Hepatocyte (in vitro differentiated cells): ENCODE data around the gene BMP4. TPM values are rescaled to one million over a fixed set of nuclear protein-coding genes. Genes with fewer than 3 reads are reported as not detected.
A peak's percentile ranks its signal among the peaks of the same experiment; 100 is the strongest.

Source experiments
- DNase-seq: peaks from one replicate; pipeline ENCODE4 v3.0.0-alpha.2; 2016; ENCODE audit warnings: low spot score
- H2AFZ ChIP-seq: fragments of 200-600 bp; sonication (generic); 2 replicates; pipeline ENCODE4 v1.6.0; 2016; ENCODE audit warnings: antibody characterized with exemption, mild to moderate bottlenecking
- H3K27ac ChIP-seq: fragments of 200-600 bp; sonication (generic); 2 replicates; pipeline ENCODE4 v1.5.1; 2016; ENCODE audit warnings: mild to moderate bottlenecking
- H3K27me3 ChIP-seq: fragments of 200-600 bp; sonication (generic); 2 replicates; pipeline ENCODE4 v1.6.1; 2016
- H3K36me3 ChIP-seq: fragments of 200-600 bp; sonication (generic); replicated peaks from 2 replicates; pipeline ENCODE4 v1.5.1; 2016; ENCODE audit warnings: low read depth; ENCODE audit not compliant: insufficient read depth
- H3K4me1 ChIP-seq: fragments of 200-600 bp; sonication (generic); 2 replicates; pipeline ENCODE4 v1.5.1; 2016; ENCODE audit warnings: mild to moderate bottlenecking, moderate library complexity; ENCODE audit not compliant: insufficient read depth
- H3K4me2 ChIP-seq: fragments of 200-600 bp; sonication (generic); 2 replicates; pipeline ENCODE4 v1.6.0; 2016
- H3K4me3 ChIP-seq: fragments of 200-600 bp; sonication (generic); 2 replicates; pipeline ENCODE4 v1.5.1; 2016; ENCODE audit warnings: mild to moderate bottlenecking
- H3K79me2 ChIP-seq: fragments of 200-600 bp; sonication (generic); 2 replicates; pipeline ENCODE4 v1.6.0; 2017; ENCODE audit warnings: mild to moderate bottlenecking
- H3K9me2 ChIP-seq: fragments of 200-600 bp; sonication (generic); replicated peaks from 2 replicates; pipeline ENCODE4 v1.6.0; 2017; ENCODE audit warnings: mild to moderate bottlenecking; ENCODE audit not compliant: insufficient read depth
- H3K9me3 ChIP-seq: fragments of 200-600 bp; sonication (generic); 2 replicates; pipeline ENCODE4 v1.5.1; 2016; ENCODE audit warnings: low read depth, mild to moderate bottlenecking
- H4K20me1 ChIP-seq: fragments of 200-600 bp; sonication (generic); 2 replicates; pipeline ENCODE4 v1.6.0; 2016; ENCODE audit warnings: mild to moderate bottlenecking; ENCODE audit not compliant: insufficient read depth, poor library complexity, severe bottlenecking
- CTCF ChIP-seq: fragments of 200-600 bp; sonication (generic); IDR thresholded peaks from 2 replicates; pipeline ENCODE4 v1.5.1; 2016; ENCODE audit warnings: antibody characterized with exemption, mild to moderate bottlenecking; ENCODE audit not compliant: poor library complexity
- EZH2 ChIP-seq: fragments of 200-600 bp; sonication (generic); IDR thresholded peaks from 2 replicates; pipeline ENCODE4 v1.6.1; 2016; ENCODE audit warnings: antibody characterized with exemption, mild to moderate bottlenecking, borderline replicate concordance
- EZH2phosphoT487 ChIP-seq: fragments of 200-600 bp; sonication (generic); IDR thresholded peaks from one replicate; pipeline ENCODE4 v1.6.1; 2018; ENCODE audit warnings: antibody characterized with exemption, mild to moderate bottlenecking, low read depth, moderate library complexity; ENCODE audit not compliant: unreplicated experiment, severe bottlenecking
- WGBS: methylation state at CpG from one replicate; pipeline ENCODE4 v1.1.6; 2016; ENCODE audit warnings: low lambda C conversion rate; ENCODE audit errors: missing lambda C conversion rate; 5-methylcytosine and 5-hydroxymethylcytosine counted together
- polyA plus RNA-seq: library from polyadenylated mRNA; unstranded; fragments of >200 nt; fragmentation: Nextera tagmentation; extraction: Ambion mirVana; gene quantifications from 2 replicates; pipeline ENCODE4 v1.2.1, GENCODE V29; 2016
- total RNA-seq: library from RNA; depleted of rRNA; stranded (reverse); fragments of >200 nt; gene quantifications from 2 replicates; pipeline ENCODE4 v1.2.3, GENCODE V29; 2014

Gene BMP4
- total and polyA plus RNA-seq, 2 experiments from 2014 or later: 50.6 to 56.0 TPM

- WGBS: 20% methylated on average over 12 of the region's 12 CpGs
- H3K27me3 ChIP-seq: no peaks in the 10 kb centered on the region
- no peaks in the 10 kb centered on the region for H3K9me2 ChIP-seq
- H2AFZ ChIP-seq: peak overlapping the region; percentile 64
- H3K4me3 ChIP-seq: peak overlapping the region; percentile 37
- peaks cover 29% of the 10 kb centered on the region for H3K79me2 ChIP-seq
- no peaks in the 10 kb centered on the region for H3K36me3 ChIP-seq
- no peaks in the 10 kb centered on the region for H4K20me1 ChIP-seq
- peak overlapping the region; percentile 22 for H3K27ac ChIP-seq
- TF ChIP-seq CTCF (no peak), EZH2phosphoT487 (no peak), EZH2 (no peak)
- no peak for DNase-seq
- H3K4me2 ChIP-seq: peak overlapping the region; percentile 87
- H3K9me3 ChIP-seq: no peaks in the 10 kb centered on the region
- H3K4me1 ChIP-seq: peaks cover 16% of the 10 kb centered on the region
These were observed 9.6 kb downstream of the BMP4 start for GRCh38 chr14:53947094-53947445.

GRCh38 chr14:53946404-53947093, 10.1 kb downstream of the BMP4 start:
- no peaks in the 10 kb centered on the region for H3K27me3 ChIP-seq
- H3K27ac ChIP-seq: no peak overlapping the region
- H4K20me1 ChIP-seq: no peaks in the 10 kb centered on the region
- DNase-seq: peak; percentile 65
- no peaks in the 10 kb centered on the region for H3K36me3 ChIP-seq
- peak overlapping the region; percentile 64 for H2AFZ ChIP-seq
- H3K9me2 ChIP-seq: no peaks in the 10 kb centered on the region
- H3K4me3 ChIP-seq: peak overlapping the region; percentile 37
- H3K4me2 ChIP-seq: peak overlapping the region; percentile 87
- H3K9me3 ChIP-seq: no peaks in the 10 kb centered on the region
- H3K79me2 ChIP-seq: peaks cover 24% of the 10 kb centered on the region
- WGBS: 10% methylated on average over 27 of the region's 63 CpGs
- H3K4me1 ChIP-seq: peaks cover 13% of the 10 kb centered on the region
- TF ChIP-seq CTCF: peak; percentile 33
- TF ChIP-seq EZH2phosphoT487: no peak
- no peak for TF ChIP-seq EZH2

GRCh38 chr14:53946071-53946403, 10.6 kb downstream of the BMP4 start:
- Histone ChIP-seq H2AFZ (peak overlapping the region; percentile 64), H3K9me3 (no peaks in the 10 kb centered on the region), H3K4me1 (peaks cover 13% of the 10 kb centered on the region), H3K4me3 (no peak overlapping the region), H3K27ac (no peak overlapping the region), H3K27me3 (no peaks in the 10 kb centered on the region), H3K79me2 (peaks cover 21% of the 10 kb centered on the region), H3K36me3 (no peaks in the 10 kb centered on the region), H3K4me2 (peak overlapping the region; percentile 87), H3K9me2 (no peaks in the 10 kb centered on the region), H4K20me1 (no peaks in the 10 kb centered on the region)
- WGBS: 67% methylated on average over 14 of the region's 14 CpGs
- DNase-seq: no peak
- TF ChIP-seq EZH2phosphoT487 (no peak), EZH2 (no peak), CTCF (no peak)
